NCI-H748 treated with DMSO at 0.1 percent for 48 hours (cell line): ENCODE measurements around the gene FAM199X.
"Not testable (repeated sequence)": the region's sequence is repeated elsewhere in the genome, so short reads cannot be mapped to it uniquely, and the experiment has no call there.

ENCODE experiments used
- DNase-seq: peaks from one replicate; lab custom pipeline; 2025; lab: John Stamatoyannopoulos, UW

FAM199X gene

GRCh38 chrX:104189837-104190236 lies 23.6 kb downstream of the FAM199X start:
- no peak for DNase-seq

GRCh38 chrX:104193485-104193884 lies 27.2 kb downstream of the FAM199X start:
- no peak for DNase-seq

GRCh38 chrX:104195013-104195412 lies 28.8 kb downstream of the FAM199X start:
- no peak for DNase-seq

- DNase-seq, result peak; percentile 0
These were observed 29.3 kb downstream of the FAM199X start for GRCh38 chrX:104195489-104196084.

DNA sequence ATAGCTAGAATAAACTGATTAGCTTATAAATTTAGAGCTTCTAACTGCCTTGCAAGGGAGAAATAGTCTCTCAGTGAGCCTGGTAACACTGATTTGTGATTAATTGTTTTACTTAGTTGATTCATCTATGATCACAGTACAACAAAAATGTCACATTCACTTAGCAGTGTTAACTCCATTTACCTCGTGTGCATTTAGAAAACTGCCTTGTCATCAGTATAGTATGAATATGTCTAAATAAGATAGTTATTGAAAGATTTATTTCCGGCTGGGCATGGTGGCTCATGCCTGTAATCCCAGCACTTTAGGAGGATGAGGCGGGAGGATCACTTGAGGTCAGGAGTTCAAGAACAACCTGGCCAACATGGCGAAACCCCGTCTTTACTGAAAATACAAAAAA lies 39.3 kb downstream of the FAM199X start:
- DNase-seq, result no peak

DNA sequence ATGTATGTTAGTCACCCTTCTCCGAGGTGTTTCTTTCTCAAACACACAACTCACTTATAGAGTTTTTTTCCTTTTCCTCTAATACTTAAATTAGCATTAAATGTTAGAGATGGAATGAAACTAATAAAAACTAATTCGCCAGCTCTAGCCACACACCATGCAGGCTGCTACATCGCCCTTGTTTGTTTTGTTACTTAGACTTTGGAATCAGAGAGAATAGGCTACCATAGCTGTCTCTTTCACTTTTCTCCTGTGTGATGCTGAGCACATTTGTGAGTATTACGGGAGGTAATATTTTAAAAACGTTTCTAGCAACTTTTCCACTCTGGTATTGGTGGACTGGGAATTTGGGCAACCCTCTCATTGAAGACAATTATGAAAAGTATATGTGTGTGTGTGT lies 44.9 kb downstream of the FAM199X start:
- no peak for DNase-seq

DNA sequence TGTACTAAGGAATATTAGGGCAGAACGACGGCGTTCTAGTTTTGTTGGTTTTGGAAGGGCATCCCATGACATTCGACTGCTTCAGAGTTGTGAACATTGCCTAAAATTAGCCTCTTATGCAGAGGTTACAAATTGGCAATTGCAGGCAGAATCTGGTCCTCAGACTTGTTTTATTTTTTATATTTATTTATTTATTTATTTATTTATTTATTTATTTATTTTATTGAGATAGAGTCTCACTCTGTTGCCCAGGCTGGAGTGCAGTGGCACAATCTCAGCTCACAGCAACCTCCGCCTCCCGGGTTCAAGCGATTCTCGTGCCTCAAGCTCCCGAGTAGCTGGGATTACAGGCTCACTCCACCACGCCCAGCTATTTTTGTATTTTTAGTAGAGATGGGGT lies 63.8 kb downstream of the FAM199X start:
- DNase-seq, result not testable (repeated sequence)
